IPS-11a (cell line): ENCODE results near the gene ACTRT2.

Experiments
- H3K4me3 ChIP-seq: one replicate; pipeline ENCODE4 v1.5.1; 2013; ENCODE audit warnings: low read depth, low read length, control low read depth

Gene ACTRT2

DNA sequence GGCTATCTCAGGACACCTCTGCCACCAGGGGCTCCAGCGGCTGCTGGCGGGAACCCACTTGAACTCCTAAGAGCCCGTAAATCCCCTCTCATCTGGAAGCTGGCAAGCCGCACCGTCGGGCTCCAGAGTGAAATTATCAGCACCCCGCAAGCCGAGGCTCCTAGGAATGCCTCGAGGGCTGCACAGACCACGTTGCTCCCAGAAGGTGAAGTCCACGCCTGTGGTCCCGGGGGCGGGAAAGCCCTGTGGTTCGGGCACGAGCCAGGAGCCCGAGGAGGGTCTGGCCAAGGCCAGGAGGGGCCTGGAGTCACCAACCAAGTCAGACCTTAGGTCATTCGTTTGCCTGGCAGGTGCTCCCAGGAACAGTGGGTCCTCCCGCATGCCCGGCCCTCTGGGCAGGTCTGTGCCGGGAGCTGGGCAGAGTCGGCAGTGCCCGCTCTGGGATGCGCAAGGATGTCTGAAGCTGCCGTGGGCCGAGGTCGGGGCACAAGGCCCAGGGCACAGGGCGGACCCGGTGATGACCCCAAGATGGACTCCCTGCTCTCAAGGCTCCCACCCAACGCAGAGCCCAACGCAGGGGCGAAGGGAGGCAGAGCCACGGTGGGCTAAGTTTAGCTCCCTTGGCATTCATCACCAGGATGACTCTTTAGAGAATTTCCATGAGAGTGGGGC is 8.9 kb downstream of the ACTRT2 start:
- H3K4me3 ChIP-seq = no peak overlapping the region

- H3K4me3 ChIP-seq = no peak overlapping the region
Observed at GRCh38 chr1:3030663-3031381, 9.6 kb downstream of the ACTRT2 start.

DNA sequence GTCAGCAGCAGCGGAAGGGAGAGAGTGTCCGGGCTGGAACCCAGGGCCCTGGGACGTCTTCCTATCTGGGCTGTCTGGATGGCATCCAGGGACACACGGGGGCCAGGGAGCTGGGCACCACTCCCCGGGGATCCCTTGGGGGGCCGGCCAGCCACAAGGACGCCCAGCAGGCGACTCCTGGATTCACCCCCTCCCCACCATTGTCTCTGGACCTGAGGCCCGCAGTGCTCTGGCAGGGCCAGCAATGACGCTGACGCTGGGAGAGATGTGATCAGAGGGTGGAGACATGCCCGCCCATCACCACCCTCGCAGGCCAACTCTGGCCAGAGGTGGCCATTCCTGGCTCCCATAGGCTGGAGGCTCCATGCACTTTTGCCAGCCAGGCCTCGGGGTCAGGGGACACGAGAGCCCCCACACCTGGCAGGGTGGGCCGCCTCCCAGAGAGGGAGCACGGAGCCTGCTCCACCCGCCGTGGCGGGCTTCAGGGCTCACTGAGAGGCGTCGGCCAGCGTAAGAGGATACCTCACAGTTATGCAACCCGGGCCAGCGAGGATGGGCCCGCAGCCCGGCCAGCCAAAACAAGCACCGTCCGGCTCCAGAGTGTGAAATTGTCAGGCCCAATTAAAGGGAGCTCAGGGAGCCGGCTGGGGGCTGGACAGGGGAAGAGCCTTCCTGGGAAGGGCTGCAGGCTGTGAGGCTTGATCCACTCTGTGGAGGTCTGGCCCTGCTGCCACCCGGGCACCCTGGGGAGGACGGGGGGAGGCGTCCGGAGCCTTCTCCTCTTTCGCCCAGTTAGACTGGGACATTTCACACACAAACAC is 10.3 kb downstream of the ACTRT2 start:
- H3K4me3 ChIP-seq = no peak overlapping the region

DNA sequence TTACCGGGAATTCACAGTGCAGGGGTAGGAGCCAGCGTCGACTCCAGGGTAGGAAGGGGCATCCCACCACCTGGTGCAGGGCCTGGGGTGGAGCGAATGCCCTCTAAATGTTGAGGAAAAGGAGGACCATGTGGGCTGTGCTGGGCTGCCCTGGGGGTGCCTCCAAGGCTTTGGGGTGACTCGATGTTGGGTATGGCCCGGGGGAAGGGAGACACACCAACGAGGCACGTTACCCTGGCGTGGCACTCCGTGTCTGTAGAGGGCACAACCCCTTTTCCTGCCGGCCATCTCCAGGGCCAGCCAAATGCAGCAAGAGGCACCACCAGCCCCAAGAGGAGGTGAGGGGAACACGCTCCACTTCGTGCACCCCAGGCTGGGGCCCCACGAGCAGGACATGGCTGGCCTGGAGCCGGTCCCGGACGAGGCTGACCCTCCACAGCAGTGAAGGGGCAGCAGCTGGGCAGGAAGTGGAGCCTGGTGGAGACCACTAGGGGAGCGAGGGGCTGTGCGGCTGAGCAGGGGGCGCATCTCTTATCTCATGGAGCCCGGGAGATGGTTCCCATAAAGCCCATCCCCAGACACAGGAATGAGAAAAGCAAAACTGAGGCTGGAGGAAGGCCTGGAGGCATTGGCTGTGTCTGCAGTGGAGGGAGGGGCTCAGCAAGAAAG is 11.2 kb downstream of the ACTRT2 start:
- H3K4me3 ChIP-seq = no peak overlapping the region

DNA sequence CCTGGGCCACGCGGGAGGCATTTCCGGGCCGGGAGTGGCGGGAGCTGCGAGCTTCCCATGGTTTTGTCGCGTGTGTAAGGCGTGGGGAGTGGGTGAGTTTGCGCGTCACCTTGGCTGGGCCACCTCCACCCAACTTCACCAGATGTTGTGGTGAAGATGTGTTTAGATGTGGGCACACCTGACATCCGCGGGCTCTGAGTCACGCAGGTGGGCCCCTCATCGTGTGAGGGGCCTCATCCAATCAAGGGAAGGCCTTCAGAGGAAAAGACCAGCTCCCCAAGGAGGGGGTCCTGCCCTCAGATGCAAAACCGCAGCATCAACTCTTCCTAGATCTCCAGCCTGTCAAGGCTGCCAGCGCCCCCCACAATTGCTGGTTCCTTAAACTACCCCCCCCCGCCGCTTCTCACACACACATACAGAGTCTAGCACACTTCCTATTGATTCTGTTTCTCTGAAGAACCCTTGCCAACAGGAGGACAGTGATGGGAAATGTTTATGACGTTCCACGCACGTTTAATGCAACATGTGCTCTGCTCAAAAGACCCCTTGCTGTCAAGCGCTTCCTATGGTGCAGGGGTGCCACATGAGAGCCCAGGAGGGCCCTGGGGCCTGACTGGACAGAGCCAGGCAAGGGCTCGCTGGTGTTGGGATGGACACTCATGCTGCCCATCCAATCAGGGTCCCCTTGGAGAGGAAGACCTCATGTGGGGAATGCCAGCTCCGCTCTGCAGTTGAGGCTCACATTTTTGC is 11.9 kb downstream of the ACTRT2 start:
- H3K4me3 ChIP-seq = no peak overlapping the region

GRCh38 chr1:3033790-3034090 is 12.5 kb downstream of the ACTRT2 start:
- H3K4me3 ChIP-seq = no peak overlapping the region

- H3K4me3 ChIP-seq = no peak overlapping the region
Observed at GRCh38 chr1:3034162-3034561, 12.9 kb downstream of the ACTRT2 start.

- H3K4me3 ChIP-seq = no peak overlapping the region
Observed at GRCh38 chr1:3034728-3035562, 13.7 kb downstream of the ACTRT2 start.

DNA sequence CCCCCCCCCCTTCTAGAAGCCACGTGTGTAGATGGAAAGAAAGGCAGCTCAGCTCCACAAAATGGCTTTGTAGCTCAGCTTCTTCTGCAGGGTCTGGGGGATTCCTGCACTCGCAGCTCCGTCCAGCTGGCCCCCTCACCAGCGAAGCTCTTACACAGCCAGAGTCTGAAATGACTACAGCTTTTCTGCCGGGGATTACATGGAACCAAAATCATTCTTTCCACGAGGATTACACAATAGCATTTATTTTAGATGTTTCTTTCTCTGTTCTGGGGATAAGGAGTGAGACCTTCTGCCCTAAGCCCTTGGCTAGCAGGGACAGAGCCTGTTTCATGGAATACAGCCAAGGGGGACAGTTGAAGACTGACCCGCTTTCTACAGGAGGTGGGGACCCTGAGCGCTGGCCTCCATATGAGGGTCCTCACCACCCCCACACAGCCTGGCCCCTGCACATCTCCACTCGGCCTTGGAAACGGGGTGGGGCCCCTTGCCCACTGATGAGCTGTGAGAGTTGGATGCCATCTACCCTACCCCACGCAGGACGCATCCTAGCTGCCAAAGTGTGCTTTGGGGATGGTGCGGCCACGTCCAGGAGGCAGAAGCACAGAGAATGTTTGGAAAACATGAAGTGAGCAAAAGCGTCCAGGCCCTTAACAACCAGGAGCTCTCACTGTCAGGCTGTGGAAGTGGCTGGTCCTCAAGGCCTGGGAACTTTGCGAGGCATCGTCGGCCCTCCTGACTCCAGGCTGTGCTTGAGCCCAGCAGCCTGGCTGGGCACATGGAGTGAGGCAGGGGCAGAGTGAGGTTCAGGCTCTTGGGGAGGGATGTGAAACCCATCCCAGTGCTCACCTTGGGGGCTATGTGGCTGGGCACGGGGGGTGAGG is 14.5 kb downstream of the ACTRT2 start:
- no peak overlapping the region for H3K4me3 ChIP-seq

DNA sequence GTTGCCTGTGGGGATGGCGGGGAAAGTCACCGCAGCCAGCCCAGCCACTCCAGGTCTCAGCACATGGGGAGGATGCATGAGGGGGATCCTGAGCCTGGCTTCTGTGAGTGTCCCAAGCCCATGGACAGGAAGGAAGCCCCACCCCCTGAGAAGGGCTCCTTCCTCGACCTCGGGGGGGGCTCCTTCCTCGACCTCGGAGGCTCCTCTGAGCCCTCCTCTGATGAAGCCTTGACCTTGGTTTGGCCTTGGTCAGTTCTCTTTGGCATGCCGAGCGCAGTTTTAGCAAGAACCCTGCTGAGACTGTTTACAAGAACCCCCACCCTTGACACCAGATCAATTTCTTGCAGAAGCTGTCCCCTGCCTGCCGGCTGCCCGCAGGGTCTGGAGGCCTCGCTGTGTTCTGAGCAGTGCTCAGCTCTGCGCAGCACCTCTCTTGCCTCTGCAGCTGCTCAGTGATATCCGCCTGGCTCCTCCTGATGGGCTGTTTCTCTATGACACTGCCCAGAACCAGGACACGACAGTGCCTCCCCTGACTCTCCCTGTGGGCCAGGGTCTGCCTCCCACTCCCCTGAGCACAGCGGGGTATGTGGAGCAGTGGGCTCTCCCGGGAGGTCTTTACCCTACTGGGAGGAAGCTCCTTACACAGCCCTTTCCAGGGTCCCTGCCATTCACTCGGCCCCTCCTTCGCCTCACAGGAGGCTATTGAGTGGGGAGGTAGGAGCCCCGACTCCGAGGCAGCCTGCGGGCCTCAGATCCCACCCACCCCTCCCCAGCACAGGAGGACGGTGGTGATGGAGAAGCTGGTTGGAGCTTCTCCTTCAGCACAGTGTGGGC is 15.4 kb downstream of the ACTRT2 start:
- H3K4me3 ChIP-seq = no peak overlapping the region

DNA sequence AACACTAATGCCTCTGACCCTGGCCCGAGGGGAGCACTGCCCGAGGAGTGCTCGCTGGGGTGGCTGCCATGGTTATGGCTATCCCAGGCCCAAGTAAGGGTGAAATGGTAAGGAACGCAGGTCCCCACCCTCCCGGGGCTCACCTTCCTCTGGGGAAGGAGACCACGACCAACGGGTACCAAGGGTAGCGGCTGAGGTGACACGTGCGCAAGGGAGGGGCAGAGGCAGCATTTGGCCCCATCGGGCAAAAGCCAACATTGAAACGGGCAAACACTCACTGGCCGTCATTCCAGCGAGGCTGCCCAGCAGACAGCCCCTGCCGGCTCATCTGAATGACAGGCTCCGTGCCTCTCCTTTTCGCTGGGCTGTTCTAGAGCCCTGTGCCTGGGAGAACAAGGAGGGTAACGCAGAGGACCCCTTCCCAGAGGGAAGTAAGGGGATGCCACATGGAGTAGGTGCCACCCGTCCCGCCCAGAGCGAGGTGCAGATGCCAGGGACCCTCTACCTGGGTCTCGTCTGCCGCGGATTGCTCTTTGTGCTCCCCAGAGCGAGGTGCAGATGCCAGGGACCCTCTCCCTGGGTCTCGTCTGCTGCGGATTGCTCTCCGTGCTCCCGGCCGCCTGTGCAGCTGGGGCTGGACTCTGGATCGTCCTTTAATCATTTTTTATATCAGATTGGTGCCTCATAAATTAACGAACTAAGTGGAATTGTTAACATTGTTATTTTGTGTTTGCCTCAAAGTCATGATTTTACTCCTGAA is 16.2 kb downstream of the ACTRT2 start:
- no peak overlapping the region for H3K4me3 ChIP-seq

- no peak overlapping the region for H3K4me3 ChIP-seq
Observed at GRCh38 chr1:3038113-3038551, 16.9 kb downstream of the ACTRT2 start.

- H3K4me3 ChIP-seq = no peak overlapping the region
Observed at GRCh38 chr1:3038571-3039181, 17.4 kb downstream of the ACTRT2 start.

DNA sequence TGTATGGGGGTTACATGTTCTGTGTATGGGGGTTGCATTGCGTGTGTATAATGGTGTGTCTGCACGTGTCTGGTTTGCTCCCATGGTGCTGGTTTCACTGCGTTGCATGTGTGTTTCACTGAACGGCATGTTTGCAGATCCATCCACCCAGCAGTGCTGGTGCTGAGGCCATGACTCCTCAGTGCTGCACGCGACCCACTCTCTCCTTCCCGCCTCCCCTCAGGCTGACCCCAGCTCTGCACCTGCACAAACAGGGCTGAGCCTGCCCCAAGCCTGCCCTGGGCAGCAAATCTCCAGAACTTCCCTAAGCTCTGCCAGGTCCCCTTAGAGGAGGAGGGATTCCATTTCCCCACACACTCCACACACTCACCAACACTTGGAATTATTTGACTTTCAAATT is 18.7 kb downstream of the ACTRT2 start:
- H3K4me3 ChIP-seq = no peak overlapping the region

DNA sequence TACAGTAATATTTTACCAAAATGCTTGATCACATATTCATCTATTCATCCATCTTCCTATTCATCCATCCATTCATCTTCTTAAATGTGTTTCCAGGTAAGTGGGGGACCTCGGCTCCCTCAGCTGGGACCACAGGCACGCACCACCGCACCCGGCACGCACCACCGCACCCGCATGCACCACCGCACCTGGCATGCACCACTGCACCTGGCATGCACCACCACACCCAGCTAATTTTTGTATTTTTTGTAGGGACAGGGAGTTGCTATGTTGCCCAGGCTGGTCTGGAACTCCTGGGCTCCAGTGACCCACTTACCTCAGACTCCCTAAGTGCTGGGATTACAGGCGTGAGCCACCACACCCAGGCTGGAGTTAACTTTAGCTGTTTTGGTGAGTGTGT is 21.2 kb downstream of the ACTRT2 start:
- H3K4me3 ChIP-seq = no peak overlapping the region

DNA sequence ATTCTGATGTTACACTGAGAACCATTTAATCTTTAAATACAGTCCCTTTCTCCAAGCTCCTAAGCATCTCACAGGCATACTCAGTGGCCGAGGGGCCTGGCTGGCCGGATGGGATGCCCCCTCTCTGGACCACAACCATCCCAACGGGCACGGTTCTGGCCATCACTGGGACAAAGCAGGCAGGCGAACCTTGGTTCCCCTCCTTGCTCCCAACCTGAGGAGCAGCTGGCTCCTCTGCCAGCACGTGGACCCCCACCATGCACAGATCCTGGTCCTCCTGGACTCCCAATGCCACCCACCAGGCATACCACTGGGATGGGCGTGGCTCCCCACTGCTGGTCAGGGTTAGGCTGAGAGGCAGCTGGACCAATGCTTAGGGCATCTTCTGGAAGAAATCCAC is 27.9 kb downstream of the ACTRT2 start:
- H3K4me3 ChIP-seq = no peak overlapping the region

GRCh38 chr1:3049905-3050304 is 28.6 kb downstream of the ACTRT2 start:
- H3K4me3 ChIP-seq = no peak overlapping the region
